Neuronal stem cell (in vitro differentiated cells): Measurements from ENCODE around the gene FAM114A1.

Source experiments
- DNase-seq: peaks from one replicate; pipeline ENCODE4 v3.0.0-alpha.2; 2013; ENCODE audit warnings: low spot score
- H2AFZ ChIP-seq: one replicate; pipeline ENCODE4 v1.6.1; 2013; ENCODE audit warnings: mild to moderate bottlenecking, low read length, inconsistent platforms
- H2AK5ac ChIP-seq: 2 replicates; pipeline ENCODE4 v1.6.1; 2013; ENCODE audit warnings: low read depth, mild to moderate bottlenecking, inconsistent platforms, low read length, moderate library complexity, mixed read lengths
- H2BK120ac ChIP-seq: 2 replicates; pipeline ENCODE4 v1.6.1; 2013; ENCODE audit warnings: low read depth, mild to moderate bottlenecking, inconsistent platforms, low read length, moderate library complexity, mixed read lengths
- H2BK12ac ChIP-seq: one replicate; pipeline ENCODE4 v1.6.1; 2013; ENCODE audit warnings: low read length, inconsistent platforms
- H2BK15ac ChIP-seq: 2 replicates; pipeline ENCODE4 v1.6.1; 2013; ENCODE audit warnings: mild to moderate bottlenecking, low read length, inconsistent platforms, mixed read lengths
- H2BK5ac ChIP-seq: one replicate; pipeline ENCODE4 v1.6.1; 2013; ENCODE audit warnings: inconsistent platforms, mild to moderate bottlenecking, low read length, moderate library complexity
- H3K14ac ChIP-seq: one replicate; pipeline ENCODE4 v1.6.1; 2013; ENCODE audit warnings: low read length, inconsistent platforms
- H3K18ac ChIP-seq: 2 replicates; pipeline ENCODE4 v1.6.1; 2013; ENCODE audit warnings: low read length, inconsistent platforms
- H3K23ac ChIP-seq: 2 replicates; pipeline ENCODE4 v1.6.1; 2013; ENCODE audit warnings: low read depth, mild to moderate bottlenecking, mixed read lengths, low read length, inconsistent platforms; ENCODE audit not compliant: poor library complexity
- H3K27ac ChIP-seq: replicated peaks from 3 replicates; pipeline ENCODE4 v1.5.1; 2013; ENCODE audit warnings: low read length, inconsistent platforms
- H3K27me3 ChIP-seq, 3 experiments: 2 replicates each; pipeline ENCODE4 v1.6.1; 2013; ENCODE audit warnings: low read length in 3 of 3, mild to moderate bottlenecking in 2 of 3, inconsistent platforms in 1 of 3, low read depth in 1 of 3, mixed read lengths in 1 of 3, moderate library complexity in 1 of 3; ENCODE audit not compliant: control insufficient read depth in 3 of 3, insufficient read depth in 3 of 3
- H3K36me3 ChIP-seq, 2 donors: replicated peaks in 1 of 2; 2 replicates each; pipeline ENCODE4 v1.6.1; 2013; ENCODE audit warnings: low read length in 2 of 2; ENCODE audit not compliant: control insufficient read depth in 2 of 2, insufficient read depth in 2 of 2
- H3K4ac ChIP-seq: 2 replicates; pipeline ENCODE4 v1.6.1; 2013; ENCODE audit warnings: inconsistent platforms, mild to moderate bottlenecking, low read length, moderate library complexity
- H3K4me1 ChIP-seq, 2 donors: 1 replicate in 1 of 2; 2 replicates in 1 of 2; pipeline ENCODE4 v1.6.1; 2013; ENCODE audit warnings: low read length in 2 of 2, low read depth in 1 of 2; ENCODE audit not compliant: control insufficient read depth in 2 of 2, insufficient read depth in 1 of 2
- H3K4me2 ChIP-seq: one replicate; pipeline ENCODE4 v1.6.1; 2013; ENCODE audit warnings: mild to moderate bottlenecking, low read length, inconsistent platforms; ENCODE audit not compliant: insufficient read depth, poor library complexity, severe bottlenecking
- H3K4me3 ChIP-seq, 2 donors: 2 replicates each; pipeline ENCODE4 v1.5.1; 2013; ENCODE audit warnings: low read length in 2 of 2, mild to moderate bottlenecking in 2 of 2, inconsistent platforms in 1 of 2, moderate library complexity in 1 of 2
- H3K79me1 ChIP-seq: one replicate; pipeline ENCODE4 v1.6.1; 2013; ENCODE audit warnings: low read depth, mild to moderate bottlenecking, inconsistent platforms, low read length, moderate library complexity
- H3K9ac ChIP-seq: one replicate; pipeline ENCODE4 v1.6.1; 2013; ENCODE audit warnings: mild to moderate bottlenecking, low read depth, low read length, inconsistent platforms; ENCODE audit not compliant: poor library complexity
- H3K9me3 ChIP-seq, 2 donors: replicated peaks in 1 of 2; 2 replicates each; pipeline versions ENCODE3 to v1.6.1; 2013; ENCODE audit warnings: low read length in 2 of 2, mild to moderate bottlenecking in 2 of 2, inconsistent platforms in 1 of 2, low read depth in 1 of 2, mixed read lengths in 1 of 2, moderate library complexity in 1 of 2; ENCODE audit not compliant: control insufficient read depth in 2 of 2, insufficient read depth in 1 of 2
- H4K8ac ChIP-seq: one replicate; pipeline ENCODE4 v1.6.1; 2013; ENCODE audit warnings: low read depth, mild to moderate bottlenecking, inconsistent platforms, low read length, moderate library complexity
- H4K91ac ChIP-seq: one replicate; pipeline ENCODE4 v1.6.1; 2013; ENCODE audit warnings: low read length, low read depth, mild to moderate bottlenecking, inconsistent platforms; ENCODE audit not compliant: poor library complexity
- WGBS, 2 donors: extraction: QIAGEN DNeasy Blood & Tissue Kit; methylation state at CpG; one replicate each; pipeline ENCODE4 v1.1.7; 2013; ENCODE audit warnings: missing lambda C conversion rate in 2 of 2, mixed read lengths in 1 of 2; ENCODE audit not compliant: insufficient read length in 2 of 2, insufficient replicate concordance in 1 of 2; ENCODE audit errors: extremely low coverage in 2 of 2; 5-methylcytosine and 5-hydroxymethylcytosine counted together

FAM114A1 gene

GRCh38 chr4:38902695-38903094, 35.1 kb downstream of the FAM114A1 start:
- H3K9me3 ChIP-seq = no peaks in the 10 kb centered on the region
- H3K79me1 ChIP-seq = no peaks in the 10 kb centered on the region
- no peak overlapping the region for H2BK15ac ChIP-seq
- H3K27me3 ChIP-seq = no peaks in the 10 kb centered on the region
- H2BK120ac ChIP-seq = no peak overlapping the region
- peak; percentile 9 for DNase-seq
- H3K4me2 ChIP-seq = no peak overlapping the region
- H3K4me3 ChIP-seq = no peak overlapping the region
- H3K18ac ChIP-seq = no peak overlapping the region
- H3K14ac ChIP-seq = no peak overlapping the region
- H2BK5ac ChIP-seq = no peak overlapping the region
- no peak overlapping the region for H3K4ac ChIP-seq
- H2AFZ ChIP-seq = no peak overlapping the region
- no peak overlapping the region for H2BK12ac ChIP-seq
- H4K8ac ChIP-seq = no peak overlapping the region
- no peak overlapping the region for H3K27ac ChIP-seq
- H3K23ac ChIP-seq = no peak overlapping the region
- no peak overlapping the region for H4K91ac ChIP-seq
- H2AK5ac ChIP-seq = no peak overlapping the region
- no peak overlapping the region for H3K9ac ChIP-seq
- H3K36me3 ChIP-seq = no peaks in the 10 kb centered on the region
- no peaks in the 10 kb centered on the region for H3K4me1 ChIP-seq

- no peaks in the 10 kb centered on the region for H3K9me3 ChIP-seq
- no peak overlapping the region for H2AK5ac ChIP-seq
- no peak overlapping the region for H2AFZ ChIP-seq
- no peak overlapping the region for H2BK12ac ChIP-seq
- no peak overlapping the region for H3K18ac ChIP-seq
- no peaks in the 10 kb centered on the region for H3K36me3 ChIP-seq
- no peak overlapping the region for H2BK15ac ChIP-seq
- no peak overlapping the region for H2BK5ac ChIP-seq
- no CpG with 5 or more reads among the region's 10 CpGs for WGBS, 2 donors
- no peak overlapping the region for H3K14ac ChIP-seq
- H3K9ac ChIP-seq = no peak overlapping the region
- no peak overlapping the region for H3K4me2 ChIP-seq
- DNase-seq = no peak
- H3K79me1 ChIP-seq = no peaks in the 10 kb centered on the region
- H4K91ac ChIP-seq = no peak overlapping the region
- H3K4ac ChIP-seq = no peak overlapping the region
- no peak overlapping the region for H3K4me3 ChIP-seq
- H4K8ac ChIP-seq = no peak overlapping the region
- H2BK120ac ChIP-seq = no peak overlapping the region
- no peak overlapping the region for H3K23ac ChIP-seq
- no peak overlapping the region for H3K27ac ChIP-seq
- no peaks in the 10 kb centered on the region for H3K4me1 ChIP-seq
- H3K27me3 ChIP-seq = no peaks in the 10 kb centered on the region
Measured at GRCh38 chr4:38904090-38904666, 36.6 kb downstream of the FAM114A1 start.

GRCh38 chr4:38904682-38905081, 37.1 kb downstream of the FAM114A1 start:
- Histone ChIP-seq H3K27me3 (no peaks in the 10 kb centered on the region), H3K27ac (no peak overlapping the region), H3K9ac (no peak overlapping the region), H3K4ac (no peak overlapping the region), H3K23ac (no peak overlapping the region), H2AK5ac (no peak overlapping the region), H2BK5ac (no peak overlapping the region), H3K4me3 (no peak overlapping the region), H4K91ac (no peak overlapping the region), H4K8ac (no peak overlapping the region), H2BK12ac (no peak overlapping the region), H3K14ac (no peak overlapping the region), H2BK120ac (no peak overlapping the region), H2BK15ac (no peak overlapping the region), H3K36me3 (no peaks in the 10 kb centered on the region), H3K9me3 (no peaks in the 10 kb centered on the region), H3K4me1 (no peaks in the 10 kb centered on the region), H3K4me2 (no peak overlapping the region), H3K18ac (no peak overlapping the region), H3K79me1 (no peaks in the 10 kb centered on the region), H2AFZ (no peak overlapping the region)
- WGBS, 2 donors = no CpG with 5 or more reads among the region's 3 CpGs
- no peak for DNase-seq

GRCh38 chr4:38905652-38906385, 38.2 kb downstream of the FAM114A1 start:
- no CpG with 5 or more reads among the region's 10 CpGs for WGBS, 2 donors
- H2BK5ac ChIP-seq = no peak overlapping the region
- H3K9ac ChIP-seq = no peak overlapping the region
- no peaks in the 10 kb centered on the region for H3K27me3 ChIP-seq
- no peak overlapping the region for H4K91ac ChIP-seq
- no peak overlapping the region for H3K14ac ChIP-seq
- no peak overlapping the region for H3K27ac ChIP-seq
- DNase-seq = no peak
- H3K23ac ChIP-seq = no peak overlapping the region
- no peak overlapping the region for H3K4me3 ChIP-seq
- no peak overlapping the region for H3K4ac ChIP-seq
- no peaks in the 10 kb centered on the region for H3K79me1 ChIP-seq
- no peak overlapping the region for H4K8ac ChIP-seq
- no peak overlapping the region for H3K18ac ChIP-seq
- no peak overlapping the region for H2BK15ac ChIP-seq
- H2BK12ac ChIP-seq = no peak overlapping the region
- H2AFZ ChIP-seq = peak overlapping the region; percentile 6
- no peaks in the 10 kb centered on the region for H3K9me3 ChIP-seq
- H2AK5ac ChIP-seq = no peak overlapping the region
- H3K4me1 ChIP-seq = no peaks in the 10 kb centered on the region
- no peak overlapping the region for H2BK120ac ChIP-seq
- H3K4me2 ChIP-seq = no peak overlapping the region
- H3K36me3 ChIP-seq = no peaks in the 10 kb centered on the region
